Myocyte (in vitro differentiated cells): ENCODE data around the gene NUB1. TPM values are rescaled to one million over a fixed set of nuclear protein-coding genes. Genes with fewer than 3 reads are reported as not detected.

Source experiments
- DNase-seq: peaks from one replicate; pipeline ENCODE4 v3.0.0-alpha.2; 2012; ENCODE audit warnings: low read depth
- total RNA-seq: library from RNA; depleted of rRNA; stranded (reverse); fragments of >200 nt; gene quantifications from 2 replicates; pipeline ENCODE4 v1.2.3, GENCODE V29; 2014

Gene NUB1
- total RNA-seq, 1 donor from 2014 or later = 60.7 TPM

DNA sequence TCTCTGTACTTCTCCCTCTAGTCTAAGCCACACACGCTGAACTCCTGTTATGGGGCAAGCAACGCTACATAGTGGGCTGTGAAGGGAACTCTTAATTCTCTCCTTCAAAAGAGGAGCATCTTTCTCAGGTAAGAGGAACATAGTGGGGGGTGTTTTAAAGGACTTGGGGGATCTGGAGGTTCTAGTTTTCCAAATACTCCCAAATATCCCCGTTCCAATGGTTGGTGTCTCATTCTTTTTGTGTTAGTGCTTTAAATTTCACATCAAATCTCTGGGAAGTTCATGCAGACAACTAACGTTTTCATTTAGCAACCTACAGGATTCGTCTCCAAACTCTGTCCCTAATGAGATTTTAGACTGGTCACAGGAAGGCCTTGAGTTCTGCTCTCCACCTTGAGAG, 80.6 kb downstream of the NUB1 start:
- no peak for DNase-seq

DNA sequence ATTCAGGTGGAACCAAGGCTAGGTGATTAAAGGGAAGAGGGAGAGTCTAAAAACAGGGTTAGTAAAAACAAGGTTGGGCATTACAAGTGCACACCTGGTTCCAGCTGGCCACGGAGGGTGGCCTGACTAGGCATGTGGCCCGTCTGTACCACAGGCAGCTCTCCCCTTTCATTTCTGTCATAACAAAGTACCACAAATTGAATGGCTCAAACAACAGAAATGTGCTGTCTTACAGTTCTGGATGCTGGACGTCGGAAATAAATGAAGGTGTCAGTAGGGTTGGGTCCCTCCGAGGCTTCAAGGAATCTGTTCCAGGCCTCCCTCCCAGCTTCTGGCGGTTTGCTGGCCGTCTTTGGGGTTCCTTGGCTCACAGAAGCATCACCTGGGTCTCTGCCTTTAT, 81.6 kb downstream of the NUB1 start:
- DNase-seq = peak; percentile 59

DNA sequence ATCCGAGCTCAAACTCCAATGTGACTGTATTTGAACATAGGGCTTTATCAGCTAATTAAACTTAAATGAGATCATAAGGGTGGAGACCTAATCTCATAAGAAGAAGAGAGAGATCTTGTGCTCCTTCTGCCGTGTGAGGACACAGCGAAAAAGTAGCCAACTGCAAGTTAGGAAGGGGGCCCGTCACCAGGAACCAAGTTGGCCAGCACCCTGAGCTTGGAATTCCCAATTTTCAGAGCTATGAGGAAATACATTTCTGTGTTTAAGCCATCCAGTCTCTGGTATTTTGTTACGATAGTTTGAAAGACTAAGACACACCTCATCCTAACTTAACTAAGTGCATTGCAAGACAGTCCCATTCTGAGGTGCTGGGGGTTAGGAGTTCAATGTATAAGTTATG, 82.3 kb downstream of the NUB1 start:
- no peak for DNase-seq

DNA sequence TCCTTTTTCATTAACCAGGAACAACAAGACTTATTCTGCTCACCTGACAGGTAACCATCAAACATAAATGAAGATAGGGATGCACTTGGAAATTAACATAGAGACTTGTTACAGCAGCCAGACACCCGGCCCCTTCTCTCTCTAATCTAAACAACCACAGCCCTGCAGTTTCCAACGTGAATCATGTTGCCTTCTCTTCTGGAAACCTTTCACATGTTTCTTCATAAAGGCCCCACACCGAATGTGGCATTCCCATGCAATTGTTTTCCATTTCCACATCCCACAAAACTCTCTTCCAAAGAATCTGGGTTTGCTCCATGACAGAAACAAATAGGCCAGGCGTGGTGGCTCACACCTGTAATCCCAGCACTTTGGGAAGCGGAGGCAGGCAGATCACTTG, 83.2 kb downstream of the NUB1 start:
- no peak for DNase-seq

DNA sequence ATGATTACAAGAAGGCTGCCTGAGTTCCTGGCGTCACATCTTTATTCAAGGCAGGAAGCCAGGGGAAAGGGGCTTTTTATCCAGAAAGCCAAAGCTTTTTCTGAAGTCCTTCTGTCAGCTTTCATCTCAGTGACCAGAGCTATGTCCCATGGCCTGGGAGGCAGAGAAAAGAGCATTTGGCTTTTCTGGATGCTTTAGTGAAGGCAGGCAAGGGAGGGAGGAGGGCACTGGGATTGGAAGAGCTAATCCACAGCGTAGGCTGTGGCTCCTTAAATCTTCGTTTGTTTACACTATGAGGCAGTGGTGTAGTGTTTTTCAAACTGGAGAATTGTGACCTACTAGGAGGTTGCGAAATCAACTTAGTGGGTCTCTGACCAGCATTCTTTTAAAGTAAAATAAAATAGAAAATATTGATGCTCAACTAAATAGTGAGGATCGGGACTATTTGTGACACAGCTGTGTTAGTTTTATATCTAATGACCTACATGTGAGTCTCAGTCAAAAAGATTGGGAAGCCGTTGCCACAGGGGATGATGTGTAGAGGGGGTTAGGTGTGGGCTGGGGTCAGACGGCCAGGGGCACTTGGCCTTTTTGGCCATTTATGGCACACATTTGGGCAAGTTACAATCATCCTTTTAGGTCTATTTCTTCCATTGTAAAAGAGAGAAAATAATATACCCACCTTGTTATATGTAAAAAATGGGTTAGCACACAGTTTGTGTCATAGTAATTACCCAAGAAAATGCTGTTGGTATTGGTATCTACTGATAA, 84.2 kb downstream of the NUB1 start:
- peak; percentile 35 for DNase-seq

DNA sequence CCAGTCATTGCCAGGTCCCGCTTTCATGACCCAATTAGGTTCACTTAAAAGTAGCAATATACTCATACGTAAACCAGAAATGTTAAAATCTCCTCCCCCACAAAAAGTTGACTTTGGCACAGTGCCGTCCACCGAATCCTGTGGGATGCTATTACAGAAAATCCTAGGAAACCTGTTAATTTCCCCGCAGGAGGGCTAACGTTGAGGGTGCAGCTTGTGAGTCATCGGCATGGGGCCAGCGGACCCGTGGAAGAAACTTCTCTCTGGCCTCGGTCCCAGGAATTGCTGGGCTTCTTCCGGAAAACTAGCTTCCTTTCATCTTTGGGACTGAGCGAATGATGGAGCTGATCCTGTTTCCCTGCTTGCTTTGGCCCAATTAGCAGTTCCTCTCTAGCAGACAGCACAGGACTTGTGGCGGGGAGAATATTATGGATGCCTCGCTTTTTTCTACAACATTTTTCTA, 84.9 kb downstream of the NUB1 start:
- DNase-seq = peak; percentile 78

DNA sequence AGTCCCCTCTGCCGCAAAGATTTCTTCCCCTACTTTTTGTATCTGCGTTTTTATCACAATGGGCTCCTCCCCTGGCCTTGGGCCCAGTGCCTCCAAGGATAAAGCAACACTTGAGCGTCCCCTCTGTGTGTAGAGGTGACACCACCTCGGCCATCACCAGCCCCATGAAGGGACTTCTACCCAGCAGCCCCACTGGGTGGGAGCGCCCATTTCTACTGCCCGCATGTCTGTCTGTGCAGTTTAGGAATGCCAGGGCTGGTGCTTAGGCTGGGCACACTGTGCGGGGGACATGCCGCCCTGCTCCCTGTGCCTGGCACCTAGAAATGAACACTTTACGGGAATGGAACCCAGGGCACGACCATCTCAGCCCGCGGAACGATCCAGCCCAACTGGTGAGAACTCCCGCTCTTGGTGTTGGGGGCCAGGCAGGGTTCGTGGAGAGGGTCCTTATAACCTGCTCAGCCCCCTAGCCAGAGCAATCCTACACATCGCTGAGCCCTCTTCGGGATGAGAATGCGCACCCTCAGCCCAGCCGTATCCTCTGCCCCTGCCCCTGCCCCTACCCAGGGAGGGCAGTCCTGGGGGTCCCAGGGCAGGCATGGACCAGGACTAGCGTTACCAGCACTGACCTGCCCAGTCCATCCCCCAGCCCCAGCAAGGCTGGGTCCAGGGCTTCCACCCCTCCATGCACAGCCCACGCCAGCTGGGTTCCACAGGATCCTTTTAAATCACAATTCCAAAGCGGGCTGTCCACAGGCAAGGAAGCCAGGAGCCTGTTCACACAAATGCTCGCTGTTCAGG, 85.5 kb downstream of the NUB1 start:
- DNase-seq = no peak

DNA sequence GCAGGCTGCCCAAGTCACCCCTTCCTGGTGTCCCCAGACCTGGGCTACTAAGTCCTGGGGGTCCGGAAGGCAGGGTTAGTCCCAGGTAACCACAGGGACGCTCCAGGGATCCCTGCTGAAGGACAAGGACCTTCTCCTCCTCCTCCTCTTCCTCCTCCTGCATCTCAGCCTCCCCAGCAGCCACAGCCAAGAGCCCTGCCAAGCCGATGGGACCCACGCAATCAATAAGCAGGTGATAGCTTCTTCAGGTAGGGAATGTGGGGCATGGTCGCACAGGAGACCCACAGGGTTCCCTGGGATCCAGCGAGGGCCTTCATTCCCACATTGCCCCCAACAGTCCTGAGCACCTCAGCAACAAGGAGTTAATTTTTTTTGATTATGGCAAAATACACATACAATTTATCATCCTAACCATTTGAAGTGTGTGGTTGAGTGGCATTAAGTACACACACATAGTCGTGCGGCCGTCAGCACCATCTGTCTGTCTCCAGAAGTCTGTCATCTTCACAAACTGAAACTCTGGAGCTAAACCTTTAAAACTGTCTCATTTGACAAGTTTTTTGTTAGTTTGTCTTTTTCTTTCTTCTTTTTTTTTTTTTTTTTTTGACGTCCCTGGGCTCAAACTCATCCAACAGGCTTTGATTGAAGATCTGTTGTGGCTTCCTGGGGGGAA, 86.2 kb downstream of the NUB1 start:
- DNase-seq = no peak

Other genes starting within 250 kb of the NUB1 start
- gene GBX1, start 174.1 kb upstream of the NUB1 start, total RNA-seq = not detected in 2 replicates
- 0.99 TPM in 1 of 2 replicates, not detected in the other for gene ASB10, start 154.6 kb upstream of the NUB1 start, total RNA-seq
- not detected in 2 replicates for gene H2BK1, start 131.3 kb upstream of the NUB1 start, total RNA-seq
- 102 and 105 TPM in 2 replicates for gene ABCF2, start 114.6 kb upstream of the NUB1 start, total RNA-seq
- gene CHPF2, start 109.3 kb upstream of the NUB1 start, total RNA-seq = 136 and 142 TPM in 2 replicates
- 251 and 274 TPM in 2 replicates for gene SMARCD3, start 93.1 kb upstream of the NUB1 start, total RNA-seq
- 0.42 TPM in 1 of 2 replicates, not detected in the other for gene WDR86, start 68.2 kb downstream of the NUB1 start, total RNA-seq
- 0.16 TPM in 1 of 2 replicates, not detected in the other for gene CRYGN, start 98.3 kb downstream of the NUB1 start, total RNA-seq
- 106 and 114 TPM in 2 replicates for gene RHEB, start 178.1 kb downstream of the NUB1 start, total RNA-seq